H9 (cell line): ENCODE measurements around the gene TSPEAR. TPM values are rescaled to one million over a fixed set of nuclear protein-coding genes. Genes with fewer than 3 reads are reported as not detected.
A peak's percentile ranks its signal among the peaks of the same experiment; 100 is the strongest.

Experiments
- DNase-seq: peaks from one replicate; pipeline ENCODE4 v3.0.0-alpha.2; 2017
- H2AFZ ChIP-seq: one replicate; pipeline ENCODE4 v1.6.1; 2013; ENCODE audit warnings: mild to moderate bottlenecking, low read length, control low read depth, moderate library complexity
- H2AK5ac ChIP-seq: 2 replicates; pipeline ENCODE4 v1.6.1; 2013; ENCODE audit warnings: low read length, control low read depth, mixed read lengths; ENCODE audit not compliant: insufficient read length
- H2BK120ac ChIP-seq: one replicate; pipeline ENCODE4 v1.6.1; 2013; ENCODE audit warnings: low read depth, mild to moderate bottlenecking, low read length, control low read depth, inconsistent platforms; ENCODE audit not compliant: poor library complexity, severe bottlenecking
- H2BK12ac ChIP-seq: 2 replicates; pipeline ENCODE4 v1.6.1; 2013; ENCODE audit warnings: low read length, control low read depth, mixed read lengths, low read depth; ENCODE audit not compliant: insufficient read length
- H2BK15ac ChIP-seq: 2 replicates; pipeline ENCODE4 v1.6.1; 2013; ENCODE audit warnings: low read depth, low read length, control low read depth
- H2BK20ac ChIP-seq: one replicate; pipeline ENCODE4 v1.6.1; 2013; ENCODE audit warnings: low read depth, mild to moderate bottlenecking, low read length, control low read depth, inconsistent platforms; ENCODE audit not compliant: poor library complexity, severe bottlenecking
- H2BK5ac ChIP-seq: 2 replicates; pipeline ENCODE4 v1.6.1; 2013; ENCODE audit warnings: low read length, control low read depth, mixed read lengths; ENCODE audit not compliant: insufficient read length
- H3K14ac ChIP-seq: 2 replicates; pipeline ENCODE4 v1.6.1; 2013; ENCODE audit warnings: low read length, control low read depth; ENCODE audit not compliant: insufficient read depth
- H3K18ac ChIP-seq: 2 replicates; pipeline ENCODE4 v1.6.1; 2013; ENCODE audit warnings: low read depth, mild to moderate bottlenecking, mixed read lengths, low read length, control low read depth; ENCODE audit not compliant: insufficient read length
- H3K23ac ChIP-seq: 2 replicates; pipeline ENCODE4 v1.6.1; 2013; ENCODE audit warnings: low read length, control low read depth, mixed read lengths, low read depth; ENCODE audit not compliant: insufficient read length
- H3K23me2 ChIP-seq: 2 replicates; pipeline ENCODE4 v1.6.1; 2013; ENCODE audit warnings: low read depth, mild to moderate bottlenecking, mixed read lengths, low read length, control low read depth; ENCODE audit not compliant: insufficient read length, poor library complexity, severe bottlenecking
- H3K27ac ChIP-seq: 2 replicates; pipeline ENCODE4 v1.5.1; 2013; ENCODE audit warnings: low read length, control low read depth, mixed read lengths, low read depth; ENCODE audit not compliant: insufficient read length
- H3K27me3 ChIP-seq: 2 replicates; pipeline ENCODE4 v1.6.1; 2013; ENCODE audit warnings: low read length, control low read depth, inconsistent platforms; ENCODE audit not compliant: insufficient read depth
- H3K4ac ChIP-seq: 2 replicates; pipeline ENCODE4 v1.6.1; 2013; ENCODE audit warnings: low read depth, mild to moderate bottlenecking, control low read depth, inconsistent platforms, low read length, moderate library complexity
- H3K4me1 ChIP-seq: 2 replicates; pipeline ENCODE4 v1.6.1; 2013; ENCODE audit warnings: low read length, control low read depth, inconsistent platforms; ENCODE audit not compliant: insufficient read depth
- H3K4me2 ChIP-seq: 2 replicates; pipeline ENCODE4 v1.6.1; 2013; ENCODE audit warnings: low read length, control low read depth, mixed read lengths; ENCODE audit not compliant: insufficient read length, insufficient read depth
- H3K56ac ChIP-seq: 2 replicates; pipeline ENCODE4 v1.6.1; 2013; ENCODE audit warnings: low read depth, mild to moderate bottlenecking, mixed read lengths, low read length, control low read depth; ENCODE audit not compliant: insufficient read length
- H3K79me1 ChIP-seq: 2 replicates; pipeline ENCODE4 v1.6.1; 2013; ENCODE audit warnings: low read depth, mild to moderate bottlenecking, moderate library complexity, low read length, control low read depth, inconsistent platforms; ENCODE audit not compliant: insufficient read depth, poor library complexity, severe bottlenecking
- H3K79me2 ChIP-seq: 2 replicates; pipeline ENCODE4 v1.6.1; 2013; ENCODE audit warnings: low read length, control low read depth, inconsistent platforms; ENCODE audit not compliant: insufficient read depth
- H3K9ac ChIP-seq: 2 replicates; pipeline ENCODE4 v1.6.1; 2013; ENCODE audit warnings: low read length, control low read depth, mixed read lengths; ENCODE audit not compliant: insufficient read length; ENCODE audit errors: extremely low read depth
- H3K9me3 ChIP-seq: one replicate; pipeline ENCODE4 v1.6.1; 2013; ENCODE audit warnings: low read depth, low read length, inconsistent platforms; ENCODE audit not compliant: control insufficient read depth
- H3T11ph ChIP-seq: one replicate; pipeline ENCODE4 v1.6.1; 2013; ENCODE audit warnings: mild to moderate bottlenecking, low read length, control low read depth, inconsistent platforms
- H4K20me1 ChIP-seq: one replicate; pipeline ENCODE4 v1.6.1; 2013; ENCODE audit not compliant: control insufficient read depth, insufficient read length, insufficient read depth
- H4K5ac ChIP-seq: 2 replicates; pipeline ENCODE4 v1.6.1; 2013; ENCODE audit warnings: low read depth, mild to moderate bottlenecking, mixed read lengths, low read length, control low read depth; ENCODE audit not compliant: insufficient read length
- H4K8ac ChIP-seq: replicated peaks from 2 replicates; pipeline ENCODE4 v1.6.1; 2013; ENCODE audit warnings: low read length, control low read depth, mixed read lengths, low read depth; ENCODE audit not compliant: insufficient read length
- H4K91ac ChIP-seq: 2 replicates; pipeline ENCODE4 v1.6.1; 2013; ENCODE audit warnings: low read depth, mild to moderate bottlenecking, moderate library complexity, mixed read lengths, low read length, control low read depth; ENCODE audit not compliant: insufficient read length
- H3K27ac Mint-ChIP-seq, 3 experiments: 2 replicates in 2 of 3; 3 replicates in 1 of 3; pipeline ENCODE4 v1.8.0; 2020 to 2021; ENCODE audit warnings: mixed read lengths in 3 of 3, mild to moderate bottlenecking in 1 of 3, moderate library complexity in 1 of 3
- H3K27me3 Mint-ChIP-seq: 2 replicates; pipeline ENCODE4 v1.8.0; 2021; ENCODE audit warnings: low read depth, mild to moderate bottlenecking, moderate library complexity, mixed read lengths
- H3K36me3 Mint-ChIP-seq, 3 experiments: 2 replicates in 2 of 3; 3 replicates in 1 of 3; pipeline ENCODE4 v1.8.0; 2020 to 2021; ENCODE audit warnings: low read depth in 3 of 3, mixed read lengths in 3 of 3; ENCODE audit not compliant: insufficient read depth in 1 of 3
- H3K4me1 Mint-ChIP-seq, 2 experiments: 2 replicates each; pipeline ENCODE4 v1.8.0; 2020; ENCODE audit warnings: mixed read lengths in 2 of 2
- H3K4me3 Mint-ChIP-seq, 2 experiments: 2 replicates in 1 of 2; 3 replicates in 1 of 2; pipeline ENCODE4 v1.8.0; 2020 to 2021; ENCODE audit warnings: mild to moderate bottlenecking in 2 of 2, mixed read lengths in 2 of 2, moderate library complexity in 1 of 2
- H3K9me3 Mint-ChIP-seq, 2 experiments: 2 replicates in 1 of 2; 3 replicates in 1 of 2; pipeline ENCODE4 v1.8.0; 2020; ENCODE audit warnings: mild to moderate bottlenecking in 2 of 2, mixed read lengths in 2 of 2, moderate library complexity in 1 of 2
- CTCF ChIP-seq: fragments of 200-600 bp; sonication (generic); conservative IDR thresholded peaks from 3 replicates; pipeline ENCODE4 v1.8.0; 2021; ENCODE audit warnings: antibody characterized with exemption, mild to moderate bottlenecking
- WGBS: extraction: QIAGEN DNeasy Blood & Tissue Kit; methylation state at CpG from one replicate; pipeline ENCODE4 v1.1.7; 2013; ENCODE audit warnings: missing lambda C conversion rate, low lambda C conversion rate, mixed read lengths; ENCODE audit not compliant: insufficient read length; ENCODE audit errors: extremely low coverage; 5-methylcytosine and 5-hydroxymethylcytosine counted together
- total RNA-seq: library from RNA; stranded (reverse); gene quantifications from 2 replicates; pipeline ENCODE4 v1.2.1, GENCODE V29; 2021

Gene TSPEAR
- total RNA-seq, 1 experiment from 2014 or later: 1.3 TPM

GRCh38 chr21:44456915-44457736 is 254.2 kb downstream of the TSPEAR start:
- no peak overlapping the region for H2BK5ac ChIP-seq
- H2AK5ac ChIP-seq: no peak overlapping the region
- H4K8ac ChIP-seq: no peak overlapping the region
- peaks cover 7% of the 10 kb centered on the region for H3K23me2 ChIP-seq
- no peak overlapping the region for H3K4me2 ChIP-seq
- H4K20me1 ChIP-seq: no peaks in the 10 kb centered on the region
- H3K27ac ChIP-seq: no peak overlapping the region
- H2BK12ac ChIP-seq: no peak overlapping the region
- H3K23ac ChIP-seq: no peak overlapping the region
- no peak overlapping the region for H4K91ac ChIP-seq
- H2BK15ac ChIP-seq: no peak overlapping the region
- no peak overlapping the region for H3K14ac ChIP-seq
- no peaks in the 10 kb centered on the region; a peak in 1 of 5 replicates for H3K9me3 Mint-ChIP-seq
- H3K4me1 Mint-ChIP-seq: peaks cover 4 to 6% of the 10 kb centered on the region in 2 experiments; a peak in 2 of 4 replicates
- H3K27ac Mint-ChIP-seq: no peak overlapping the region
- H3K4me1 ChIP-seq: no peaks in the 10 kb centered on the region
- no peaks in the 10 kb centered on the region for H3K27me3 ChIP-seq
- no peak overlapping the region for H2BK20ac ChIP-seq
- no peak for DNase-seq
- H3K9me3 ChIP-seq: no peaks in the 10 kb centered on the region
- no peak overlapping the region for H3K18ac ChIP-seq
- no peaks in the 10 kb centered on the region for H3K79me1 ChIP-seq
- no peak overlapping the region for H3K56ac ChIP-seq
- H3K79me2 ChIP-seq: no peaks in the 10 kb centered on the region
- H2BK120ac ChIP-seq: no peak overlapping the region
- H3K36me3 Mint-ChIP-seq: peaks cover 0 to 2% (median 0%) of the 10 kb centered on the region in 3 experiments; a peak in 1 of 7 replicates
- H2AFZ ChIP-seq: no peak overlapping the region
- no peak overlapping the region for H3T11ph ChIP-seq
- no peak for TF ChIP-seq CTCF
- no CpG with 5 or more reads among the region's 44 CpGs for WGBS
- no peak overlapping the region for H3K4ac ChIP-seq
- peaks cover 27% of the 10 kb centered on the region for H3K27me3 Mint-ChIP-seq
- no peak overlapping the region for H4K5ac ChIP-seq
- H3K9ac ChIP-seq: no peak overlapping the region
- H3K4me3 Mint-ChIP-seq: peak overlapping the region in 1 of 2 experiments; percentile 67; a peak in 1 of 5 replicates
